Lower lobe of right lung (tissue), 2 donors: ENCODE measurements around the gene GRIK4. TPM values are rescaled to one million over a fixed set of nuclear protein-coding genes. Genes with fewer than 3 reads are reported as not detected.

Source experiments
- ATAC-seq, 2 donors: fragments of 200-7000 bp; cut with Tn5 transposase; one replicate each; pipeline ENCODE4 v1.9.1; 2020 to 2022; ENCODE audit warnings: mild to moderate bottlenecking in 2 of 2, moderate library complexity in 2 of 2
- DNase-seq: peaks from one replicate; pipeline ENCODE4 v3.0.0-alpha.2; 2020
- H3K27ac ChIP-seq: fragments of 200-600 bp; one replicate; pipeline ENCODE4 v1.8.0; 2022
- H3K27me3 ChIP-seq: fragments of 200-600 bp; one replicate; pipeline ENCODE4 v1.8.0; 2022; ENCODE audit warnings: low read depth
- H3K36me3 ChIP-seq: fragments of 200-600 bp; one replicate; pipeline ENCODE4 v1.8.0; 2022; ENCODE audit warnings: mild to moderate bottlenecking
- H3K4me1 ChIP-seq: fragments of 200-600 bp; one replicate; pipeline ENCODE4 v1.8.0; 2022
- H3K4me3 ChIP-seq: fragments of 200-600 bp; one replicate; pipeline ENCODE4 v1.8.0; 2022; ENCODE audit warnings: mild to moderate bottlenecking
- H3K9me3 ChIP-seq: fragments of 200-600 bp; one replicate; pipeline ENCODE4 v1.8.0; 2022
- intact Hi-C: fragments of 100-400 bp; cut with DNase I; formaldehyde crosslinking; loops from one replicate; pipeline ENCODE4 v1.11.0; 2022
- total RNA-seq: library from RNA; stranded (reverse); fragmentation: NEBNext Ultra II Directional; extraction: Animal tissue kit (Norgen Biotek cat#: 25700); gene quantifications from one replicate; pipeline ENCODE4 v1.2.1, GENCODE V29; 2021
- TF ChIP-seq, protein P1 (sequence below): fragments of 200-600 bp; IDR thresholded peaks from one replicate; pipeline ENCODE4 v1.8.0; 2022; ENCODE audit warnings: antibody characterized with exemption, mild to moderate bottlenecking
- donor health status: DM: no; HTN: yes; CAD: no; lungs with severe emphysema.

The GRIK4 gene
- total RNA-seq, 1 donor from 2014 or later, result 2.2 TPM

DNA sequence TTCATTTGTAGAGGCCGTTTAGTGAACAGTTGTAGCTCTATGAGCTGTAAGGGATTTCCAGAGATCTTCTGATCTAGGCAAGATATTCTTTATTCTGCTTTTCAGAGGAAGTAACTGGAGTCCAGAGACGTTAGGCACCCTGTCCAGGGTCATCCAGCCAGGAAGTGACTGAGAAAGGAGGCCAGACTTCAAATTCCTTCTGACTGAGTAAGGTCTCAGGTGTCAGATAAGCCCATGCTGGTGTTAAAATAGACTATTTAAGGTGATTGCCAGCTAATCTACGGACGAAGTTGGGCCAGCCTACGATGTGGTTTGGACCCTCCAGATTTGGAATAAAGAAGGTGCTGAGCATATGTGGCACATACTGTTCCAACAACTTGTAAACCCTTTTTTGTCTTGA is 54.6 kb downstream of the GRIK4 start:
- TF ChIP-seq, protein P1, sequence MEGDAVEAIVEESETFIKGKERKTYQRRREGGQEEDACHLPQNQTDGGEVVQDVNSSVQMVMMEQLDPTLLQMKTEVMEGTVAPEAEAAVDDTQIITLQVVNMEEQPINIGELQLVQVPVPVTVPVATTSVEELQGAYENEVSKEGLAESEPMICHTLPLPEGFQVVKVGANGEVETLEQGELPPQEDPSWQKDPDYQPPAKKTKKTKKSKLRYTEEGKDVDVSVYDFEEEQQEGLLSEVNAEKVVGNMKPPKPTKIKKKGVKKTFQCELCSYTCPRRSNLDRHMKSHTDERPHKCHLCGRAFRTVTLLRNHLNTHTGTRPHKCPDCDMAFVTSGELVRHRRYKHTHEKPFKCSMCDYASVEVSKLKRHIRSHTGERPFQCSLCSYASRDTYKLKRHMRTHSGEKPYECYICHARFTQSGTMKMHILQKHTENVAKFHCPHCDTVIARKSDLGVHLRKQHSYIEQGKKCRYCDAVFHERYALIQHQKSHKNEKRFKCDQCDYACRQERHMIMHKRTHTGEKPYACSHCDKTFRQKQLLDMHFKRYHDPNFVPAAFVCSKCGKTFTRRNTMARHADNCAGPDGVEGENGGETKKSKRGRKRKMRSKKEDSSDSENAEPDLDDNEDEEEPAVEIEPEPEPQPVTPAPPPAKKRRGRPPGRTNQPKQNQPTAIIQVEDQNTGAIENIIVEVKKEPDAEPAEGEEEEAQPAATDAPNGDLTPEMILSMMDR, result no peak
- H3K36me3 ChIP-seq, result no peaks in the 10 kb centered on the region
- DNase-seq (no peak), ATAC-seq (no peak)
- H3K27ac ChIP-seq, result no peak overlapping the region
- H3K27me3 ChIP-seq, result peaks cover 43% of the 10 kb centered on the region
- no peak overlapping the region for H3K4me3 ChIP-seq
- intact Hi-C loops, result no loop called here
- H3K9me3 ChIP-seq, result no peaks in the 10 kb centered on the region
- peaks cover 17% of the 10 kb centered on the region for H3K4me1 ChIP-seq

DNA sequence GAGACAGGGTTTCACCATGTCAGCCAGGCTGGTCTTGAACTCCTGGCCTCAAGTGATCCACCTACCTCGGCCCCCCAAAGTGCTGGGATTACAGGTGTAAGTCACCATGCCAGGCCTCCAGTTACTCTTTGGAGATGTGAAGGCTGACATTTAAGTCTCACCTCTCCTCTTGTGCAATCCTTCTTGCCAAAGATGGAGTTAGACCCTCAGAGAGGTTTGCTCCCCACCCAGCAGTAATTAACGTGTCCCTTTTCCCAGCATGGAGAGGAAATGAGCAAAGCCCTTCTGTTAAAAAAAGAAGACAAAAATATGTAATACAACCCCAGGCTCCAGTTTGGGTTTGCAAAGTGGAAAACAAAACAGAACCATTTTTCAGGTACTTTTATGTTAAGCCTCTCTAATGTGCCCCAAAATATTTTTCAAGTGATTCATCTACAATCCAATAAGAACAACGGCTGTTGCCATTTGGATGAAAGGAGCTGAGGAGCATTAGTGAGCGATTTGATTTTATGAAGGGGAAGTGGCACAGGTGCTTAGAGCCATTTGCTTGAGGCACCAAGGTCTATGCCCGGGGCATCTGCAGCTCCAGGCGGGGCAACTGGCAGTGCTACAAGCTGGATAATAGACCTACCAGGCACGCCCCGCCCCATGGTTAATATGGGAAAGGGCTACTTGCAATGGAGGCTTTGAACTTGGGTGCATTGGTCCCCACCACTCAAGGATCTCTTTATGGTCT is 57.2 kb downstream of the GRIK4 start:
- no peak overlapping the region for H3K27ac ChIP-seq
- H3K36me3 ChIP-seq, result no peaks in the 10 kb centered on the region
- H3K4me1 ChIP-seq, result peaks cover 14% of the 10 kb centered on the region
- intact Hi-C loops, result no loop called here
- H3K27me3 ChIP-seq, result peaks cover 28% of the 10 kb centered on the region
- no peaks in the 10 kb centered on the region for H3K9me3 ChIP-seq
- DNase-seq (no peak), ATAC-seq (no peak)
- H3K4me3 ChIP-seq, result no peak overlapping the region
- TF ChIP-seq, protein P1, result no peak

DNA sequence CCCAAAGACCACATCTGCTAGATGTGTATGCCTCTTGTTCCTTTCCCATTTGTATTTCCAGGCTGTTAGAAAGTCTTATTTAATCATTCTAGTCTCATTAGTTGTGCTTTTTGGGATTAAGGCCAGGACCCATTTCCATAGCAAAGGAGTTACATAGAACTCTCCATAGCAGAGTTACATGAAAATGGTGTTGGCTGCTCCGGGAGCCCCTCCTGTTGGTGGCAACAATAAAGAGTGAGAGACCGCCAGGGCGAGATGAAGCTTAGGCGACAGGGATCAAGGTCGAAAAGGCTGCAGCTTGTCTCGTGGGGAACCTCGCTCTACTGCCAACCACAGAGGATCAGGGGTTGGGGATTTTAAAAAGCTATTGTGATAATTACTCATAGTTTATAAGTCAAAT is 58.3 kb downstream of the GRIK4 start:
- peaks cover 3% of the 10 kb centered on the region for H3K4me1 ChIP-seq
- H3K36me3 ChIP-seq, result no peaks in the 10 kb centered on the region
- H3K9me3 ChIP-seq, result no peaks in the 10 kb centered on the region
- H3K27ac ChIP-seq, result no peak overlapping the region
- TF ChIP-seq, protein P1, result no peak
- ATAC-seq, result no peak
- DNase-seq, result no peak
- intact Hi-C loops, result no loop called here
- no peak overlapping the region for H3K4me3 ChIP-seq
- peaks cover 17% of the 10 kb centered on the region for H3K27me3 ChIP-seq

DNA sequence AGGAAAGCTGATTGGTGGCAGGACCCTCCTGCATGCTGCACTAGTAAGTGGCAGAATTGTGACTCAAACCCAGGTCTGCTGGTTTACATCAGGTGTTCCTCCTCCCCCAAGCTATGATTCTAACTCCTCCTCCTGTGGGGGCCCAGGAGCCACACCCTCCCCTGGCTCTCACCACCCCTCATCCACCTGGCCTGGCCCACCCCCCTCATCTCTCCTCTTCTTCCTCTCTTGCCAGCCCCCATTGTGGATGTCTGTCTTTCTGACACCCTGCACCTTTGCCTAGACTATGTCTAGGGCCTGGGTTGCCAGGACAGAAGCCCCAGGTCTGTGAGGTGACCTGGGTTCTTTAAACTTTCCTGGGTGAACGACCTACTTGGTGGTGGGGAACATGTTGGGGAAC is 59.9 kb downstream of the GRIK4 start:
- Histone ChIP-seq H3K27me3 (peaks cover 8% of the 10 kb centered on the region), H3K4me1 (no peaks in the 10 kb centered on the region), H3K36me3 (no peaks in the 10 kb centered on the region), H3K27ac (no peak overlapping the region), H3K9me3 (no peaks in the 10 kb centered on the region), H3K4me3 (no peak overlapping the region)
- no peak for ATAC-seq
- TF ChIP-seq, protein P1, result no peak
- intact Hi-C loops, result no loop called here
- DNase-seq, result no peak

DNA sequence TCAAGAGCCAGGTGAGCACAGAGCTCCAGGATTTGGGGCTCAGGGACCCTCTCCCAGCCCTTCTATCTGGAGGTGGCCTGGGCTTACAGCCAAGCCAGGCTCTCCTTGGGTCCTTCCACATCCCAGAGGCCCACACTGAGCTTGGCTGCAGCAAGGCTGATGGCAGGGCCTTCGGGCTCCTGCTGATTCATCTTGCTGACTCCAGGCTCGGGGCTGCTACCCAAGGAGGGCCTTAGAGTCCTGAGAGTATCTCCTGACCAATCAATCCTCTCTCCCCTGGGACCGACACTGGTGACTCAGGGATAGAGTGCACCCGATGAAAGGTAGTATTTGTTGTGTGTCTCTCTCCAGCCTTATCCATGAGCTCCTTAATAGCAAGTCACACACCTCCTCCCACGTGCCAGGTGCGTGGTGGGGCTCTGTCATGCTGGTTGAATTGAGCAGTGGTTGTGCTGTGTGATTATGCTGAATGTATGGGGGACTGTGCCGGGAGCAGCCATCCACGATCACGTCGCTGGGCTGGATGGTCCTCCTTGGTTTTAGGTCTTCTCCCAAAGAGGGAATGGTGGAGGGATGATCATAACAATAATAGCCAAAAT is 62.3 kb downstream of the GRIK4 start:
- H3K4me1 ChIP-seq, result no peaks in the 10 kb centered on the region
- intact Hi-C loops, result no loop called here
- no peak for DNase-seq
- TF ChIP-seq, protein P1, result no peak
- ATAC-seq, result no peak
- no peaks in the 10 kb centered on the region for H3K27me3 ChIP-seq
- H3K36me3 ChIP-seq, result no peaks in the 10 kb centered on the region
- H3K27ac ChIP-seq, result no peak overlapping the region
- no peaks in the 10 kb centered on the region for H3K9me3 ChIP-seq
- H3K4me3 ChIP-seq, result no peak overlapping the region
